Measurements from ENCODE around the gene HIP1.

The HIP1 gene

DNA sequence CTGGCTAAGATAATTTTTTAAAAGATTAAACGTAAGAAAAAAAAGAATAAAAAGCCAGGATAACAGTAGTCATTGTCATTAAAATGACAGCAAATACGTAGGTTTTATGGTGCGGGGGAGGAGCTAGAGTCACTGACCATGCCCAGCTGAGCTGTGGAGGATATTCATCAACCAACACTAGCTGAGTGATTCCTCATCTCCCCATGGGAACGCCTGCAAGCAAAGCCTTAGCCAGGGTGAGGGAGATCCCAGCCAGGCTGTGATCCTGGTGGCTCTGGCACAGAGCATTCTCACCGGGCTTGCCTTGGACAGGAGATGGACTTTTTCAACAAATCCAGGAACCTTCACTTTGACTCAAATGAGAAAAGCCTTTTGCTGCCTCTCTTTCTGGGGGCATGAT is 94.2 kb downstream of the HIP1 start:
- TF ChIP-seq CTCF (IDR thresholded peaks at IDR 0.05; ENCODE audit: low read depth, low read length, missing control alignments): no peak

GRCh38 chr7:75642810-75643486 is 95.8 kb downstream of the HIP1 start:
- TF ChIP-seq CTCF (IDR thresholded peaks at IDR 0.05; ENCODE audit: low read depth, low read length, missing control alignments): peak; percentile 94
- DNase-seq (ENCODE audit: low read depth): peak; percentile 66
- H3K4me3 ChIP-seq (ENCODE audit: low read depth, low read length): no peak overlapping the region

More for the DNA sequence above, 94.2 kb downstream of the HIP1 start:
- no peak for DNase-seq (ENCODE audit: low read depth)
- no peak overlapping the region for H3K4me3 ChIP-seq (ENCODE audit: low read depth, low read length)

DNA sequence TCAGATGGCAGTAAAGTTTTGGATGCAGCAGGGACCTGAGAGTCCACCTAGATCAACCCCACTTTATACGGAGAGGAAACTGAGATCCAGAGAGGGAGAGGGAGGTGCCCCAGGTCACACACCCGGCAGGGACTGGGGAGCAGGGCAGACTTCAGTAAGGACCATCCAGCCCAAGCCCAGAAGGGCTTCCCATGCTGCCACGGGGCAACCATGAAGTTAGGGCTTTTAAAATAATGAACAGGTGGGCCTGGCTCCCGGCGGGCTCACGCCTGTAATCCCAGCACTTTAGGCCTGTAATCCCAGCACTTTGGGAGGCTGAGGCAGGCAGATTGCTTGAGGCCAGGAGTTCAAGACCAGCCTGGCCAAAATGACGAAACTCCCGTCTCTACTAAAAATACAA is 98.5 kb downstream of the HIP1 start:
- H3K4me3 ChIP-seq (ENCODE audit: low read depth, low read length): no peak overlapping the region
- no peak for TF ChIP-seq CTCF (IDR thresholded peaks at IDR 0.05; ENCODE audit: low read depth, low read length, missing control alignments)
- no peak for DNase-seq (ENCODE audit: low read depth)

- peak overlapping the region; percentile 58 for H3K4me3 ChIP-seq (ENCODE audit: low read depth, low read length)
- TF ChIP-seq CTCF (IDR thresholded peaks at IDR 0.05; ENCODE audit: low read depth, low read length, missing control alignments): no peak
- no peak for DNase-seq (ENCODE audit: low read depth)
Observed at GRCh38 chr7:75639886-75640190, 98.9 kb downstream of the HIP1 start.

DNA sequence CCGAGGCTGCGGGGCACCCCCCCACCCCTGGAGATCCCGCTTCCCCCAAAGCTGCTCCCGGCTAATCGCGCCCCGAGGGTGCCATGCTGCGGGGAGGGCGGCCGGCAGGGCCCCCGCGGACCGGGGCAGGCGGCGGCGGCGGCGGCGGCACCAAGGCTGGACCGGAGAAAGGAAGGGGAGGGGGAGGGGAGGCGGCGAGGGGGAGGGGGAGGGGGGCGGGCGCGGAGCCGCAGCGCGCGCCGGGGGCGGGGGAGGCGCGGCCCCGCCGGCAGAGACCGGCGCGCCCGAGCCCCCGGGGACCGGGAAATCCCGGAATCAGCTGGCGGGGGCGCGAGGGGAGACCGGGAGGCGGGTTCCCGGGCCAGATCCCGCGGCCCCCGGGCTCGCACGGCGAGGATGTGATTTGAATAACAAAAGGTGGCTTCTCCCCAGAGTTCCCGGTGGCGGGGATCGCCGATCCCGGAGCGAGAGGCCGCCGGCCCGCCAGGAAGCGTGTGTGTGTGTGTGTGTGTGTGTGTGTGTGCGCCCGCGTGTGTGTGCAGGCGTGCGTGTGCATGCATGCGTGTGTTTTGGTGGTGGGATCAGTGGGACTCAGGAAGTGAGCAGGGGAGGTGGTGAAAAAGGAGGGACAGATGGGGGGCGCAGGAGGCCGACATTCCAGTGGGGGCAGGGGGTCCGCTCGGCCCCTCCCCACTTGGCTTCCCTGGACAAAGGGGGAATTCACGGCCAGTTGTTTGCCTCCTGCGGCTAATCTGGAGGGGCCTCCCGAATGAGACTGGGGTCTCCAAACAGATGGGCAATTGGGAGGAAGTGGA is 99.5 kb downstream of the HIP1 start:
- no peak for TF ChIP-seq CTCF (IDR thresholded peaks at IDR 0.05; ENCODE audit: low read depth, low read length, missing control alignments)
- peak overlapping the region; percentile 58 for H3K4me3 ChIP-seq (ENCODE audit: low read depth, low read length)
- no peak for DNase-seq (ENCODE audit: low read depth)

- peak overlapping the region; percentile 58 for H3K4me3 ChIP-seq (ENCODE audit: low read depth, low read length)
- TF ChIP-seq CTCF (IDR thresholded peaks at IDR 0.05; ENCODE audit: low read depth, low read length, missing control alignments): no peak
- no peak for DNase-seq (ENCODE audit: low read depth)
Observed at GRCh38 chr7:75638594-75639070, 100.1 kb downstream of the HIP1 start.

All from GM12864 (cell line).